NCI-H1694 (cell line): Measurements from ENCODE around the gene KCNK10.

Experiments
- DNase-seq: peaks from one replicate; lab custom pipeline; 2025; lab: John Stamatoyannopoulos, UW

Gene KCNK10, protein sequence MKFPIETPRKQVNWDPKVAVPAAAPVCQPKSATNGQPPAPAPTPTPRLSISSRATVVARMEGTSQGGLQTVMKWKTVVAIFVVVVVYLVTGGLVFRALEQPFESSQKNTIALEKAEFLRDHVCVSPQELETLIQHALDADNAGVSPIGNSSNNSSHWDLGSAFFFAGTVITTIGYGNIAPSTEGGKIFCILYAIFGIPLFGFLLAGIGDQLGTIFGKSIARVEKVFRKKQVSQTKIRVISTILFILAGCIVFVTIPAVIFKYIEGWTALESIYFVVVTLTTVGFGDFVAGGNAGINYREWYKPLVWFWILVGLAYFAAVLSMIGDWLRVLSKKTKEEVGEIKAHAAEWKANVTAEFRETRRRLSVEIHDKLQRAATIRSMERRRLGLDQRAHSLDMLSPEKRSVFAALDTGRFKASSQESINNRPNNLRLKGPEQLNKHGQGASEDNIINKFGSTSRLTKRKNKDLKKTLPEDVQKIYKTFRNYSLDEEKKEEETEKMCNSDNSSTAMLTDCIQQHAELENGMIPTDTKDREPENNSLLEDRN

DNA sequence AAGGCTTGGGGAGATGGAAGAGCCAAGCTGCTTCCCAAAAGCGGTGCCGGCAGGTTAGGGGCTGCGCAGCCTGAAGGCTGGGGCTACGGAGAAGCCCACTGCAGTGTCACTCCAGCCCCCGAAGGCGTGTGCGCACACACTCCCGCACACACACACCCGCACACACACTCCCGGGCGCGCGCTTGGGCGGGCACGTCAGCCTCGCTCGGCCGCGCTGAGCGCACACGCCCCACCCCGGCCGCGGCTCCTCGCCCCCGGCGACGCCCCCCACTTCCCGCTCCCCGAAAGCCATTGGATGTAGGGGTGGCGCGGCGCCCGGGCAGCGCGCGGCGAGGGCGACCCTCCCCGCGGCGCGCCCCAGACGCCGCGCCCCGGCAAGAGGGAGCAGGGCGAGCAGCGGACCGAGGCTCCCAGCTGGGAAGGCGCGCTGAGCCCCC, at the start of gene KCNK10:
KCNK10 (minus strand) TSS at position 184 of the 437 bp plus-strand sequence. CDS start 471 bp downstream, outside the sequence.
- DNase-seq = no peak

- no peak for DNase-seq
Measured at GRCh38 chr14:88369496-88369895, 46.4 kb upstream of the KCNK10 start.

DNA sequence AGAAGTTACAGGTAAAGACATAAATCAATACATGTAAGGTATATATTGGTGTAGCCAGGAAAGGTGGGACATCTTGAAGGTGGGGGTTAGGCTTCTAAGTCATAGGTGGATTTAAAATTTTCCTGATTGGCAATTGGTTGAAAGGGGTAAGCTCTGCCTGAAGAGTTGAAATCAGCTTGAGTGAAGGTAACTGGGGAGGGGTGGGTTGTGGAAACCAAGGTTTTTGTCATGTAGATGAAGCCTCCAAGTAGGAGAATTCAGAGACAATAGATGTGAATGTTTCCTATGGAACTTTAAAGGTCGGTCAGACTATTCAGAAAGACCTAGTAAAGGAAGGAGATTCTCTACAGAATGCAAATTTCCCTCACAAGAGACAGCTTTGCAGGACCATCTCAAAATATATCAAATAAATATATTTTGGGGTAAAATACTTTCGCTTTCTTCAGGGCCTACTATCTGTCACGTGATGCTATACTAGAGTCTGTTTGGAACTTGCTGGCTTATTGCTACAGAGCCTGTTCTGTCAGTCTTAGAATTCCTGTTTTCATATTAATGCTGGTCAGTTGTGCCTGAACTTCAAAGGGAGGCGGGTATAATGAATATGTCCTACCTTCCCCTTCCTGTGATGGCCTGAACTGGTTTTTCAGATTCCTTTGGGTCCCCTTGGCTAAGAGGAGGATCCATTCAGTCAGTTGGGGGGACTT, 41.8 kb upstream of the KCNK10 start:
- no peak for DNase-seq

DNA sequence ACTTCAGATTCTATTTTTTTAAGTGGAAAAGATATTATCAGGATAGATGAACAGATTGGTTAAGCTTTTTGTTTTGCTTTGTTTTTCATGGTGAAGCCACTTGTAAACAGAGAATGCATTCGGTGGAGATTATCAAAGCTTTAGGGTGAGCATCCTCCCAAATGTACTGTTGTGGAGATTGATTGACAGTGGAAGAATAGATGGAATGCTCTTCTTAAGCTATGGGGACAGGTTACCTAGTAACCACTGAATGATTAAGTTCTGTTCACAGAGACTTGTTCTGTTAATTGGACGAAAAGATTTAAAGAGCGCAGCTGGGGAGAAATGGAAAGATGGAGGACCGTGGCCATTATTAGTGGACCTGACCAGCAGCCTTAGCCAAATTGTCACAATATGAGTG, 40.6 kb upstream of the KCNK10 start:
- no peak for DNase-seq

DNA sequence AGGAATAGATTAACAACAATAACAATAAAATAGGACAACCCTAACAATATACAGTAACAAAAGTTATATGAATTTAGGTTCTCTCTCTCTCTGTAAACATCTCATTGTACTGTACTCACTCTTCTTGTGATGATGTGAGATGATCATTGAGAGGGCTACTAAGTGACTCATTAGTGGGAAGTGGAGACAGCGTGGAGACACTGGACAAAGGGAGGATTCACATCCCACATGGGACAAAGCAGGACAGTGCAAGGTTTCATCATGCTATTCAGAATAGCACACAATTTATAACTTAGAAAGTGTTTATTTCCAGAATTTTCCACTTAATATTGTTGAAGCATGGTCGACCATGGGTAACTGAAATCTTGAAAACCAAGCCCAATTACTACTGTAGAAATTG, 36.4 kb upstream of the KCNK10 start:
- DNase-seq = no peak

GRCh38 chr14:88354358-88354757, 31.3 kb upstream of the KCNK10 start:
- DNase-seq = no peak

DNA sequence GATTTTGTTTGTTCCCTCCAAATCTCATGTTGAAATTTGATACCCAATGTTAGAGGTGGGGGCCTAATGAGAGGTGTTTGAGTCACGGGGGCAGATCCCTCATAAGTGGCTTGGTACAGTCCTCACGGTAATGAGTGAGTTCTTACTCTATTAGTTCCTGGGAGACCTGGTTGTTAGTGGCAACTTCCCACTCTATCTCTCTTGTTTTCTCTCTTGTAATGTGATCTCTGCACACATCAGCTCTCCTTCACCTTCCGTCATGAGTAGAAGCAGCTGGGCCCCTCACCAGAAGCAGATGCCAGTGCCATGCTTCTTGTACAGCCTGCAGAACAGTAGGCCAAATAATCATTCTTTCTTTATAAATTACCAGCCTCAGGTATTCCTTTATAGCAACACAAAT, 29.6 kb upstream of the KCNK10 start:
- DNase-seq = no peak

- no peak for DNase-seq
Measured at GRCh38 chr14:88351966-88352691, 29.1 kb upstream of the KCNK10 start.

GRCh38 chr14:88348546-88348945, 25.5 kb upstream of the KCNK10 start:
- DNase-seq = no peak

DNA sequence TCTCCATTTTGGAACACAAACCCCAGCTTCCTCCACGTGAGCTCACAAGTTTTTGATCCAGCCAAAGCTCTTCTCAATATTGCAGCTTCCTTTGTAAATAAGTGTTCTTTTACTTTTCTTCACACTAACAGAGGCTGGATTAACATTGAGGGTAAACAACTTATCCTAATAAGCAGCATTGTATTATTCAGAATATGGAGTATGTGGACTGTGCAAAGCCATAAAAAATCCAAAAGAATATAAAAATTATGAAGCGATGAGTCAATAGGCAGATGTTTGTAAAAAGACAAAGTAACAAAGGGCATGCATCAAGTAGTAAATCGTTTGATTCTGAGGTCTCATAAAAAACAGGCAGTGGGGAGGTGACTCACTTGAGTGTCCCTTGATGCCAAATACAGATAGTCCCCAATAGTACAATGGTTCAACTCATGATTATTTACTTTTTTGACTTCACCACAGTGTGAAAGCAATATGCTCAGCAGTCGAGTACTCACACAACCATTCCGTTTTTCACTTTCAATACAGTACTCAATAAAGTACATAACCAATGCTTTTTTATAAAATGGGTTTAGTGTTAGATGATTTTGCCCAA, 23.1 kb upstream of the KCNK10 start:
- DNase-seq = no peak

DNA sequence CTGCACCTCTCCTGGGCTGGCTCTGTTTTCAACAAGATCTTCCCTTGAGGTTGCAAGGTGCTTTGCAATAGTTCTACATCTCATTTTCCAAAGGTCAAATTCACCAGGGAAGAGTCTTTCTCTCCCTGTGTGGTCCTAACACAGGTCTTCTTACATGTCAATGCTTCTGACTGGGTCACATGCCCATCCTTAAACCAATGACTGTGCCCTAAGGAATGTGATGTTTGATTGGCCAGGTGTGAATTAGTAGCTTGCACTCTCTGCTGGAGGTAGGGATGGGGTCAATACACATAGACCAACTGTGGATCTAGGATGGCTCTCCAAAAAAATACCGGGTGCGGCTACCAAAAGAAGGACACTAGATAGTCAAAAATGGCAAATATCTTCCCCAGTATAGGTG, 19.9 kb upstream of the KCNK10 start:
- no peak for DNase-seq

DNA sequence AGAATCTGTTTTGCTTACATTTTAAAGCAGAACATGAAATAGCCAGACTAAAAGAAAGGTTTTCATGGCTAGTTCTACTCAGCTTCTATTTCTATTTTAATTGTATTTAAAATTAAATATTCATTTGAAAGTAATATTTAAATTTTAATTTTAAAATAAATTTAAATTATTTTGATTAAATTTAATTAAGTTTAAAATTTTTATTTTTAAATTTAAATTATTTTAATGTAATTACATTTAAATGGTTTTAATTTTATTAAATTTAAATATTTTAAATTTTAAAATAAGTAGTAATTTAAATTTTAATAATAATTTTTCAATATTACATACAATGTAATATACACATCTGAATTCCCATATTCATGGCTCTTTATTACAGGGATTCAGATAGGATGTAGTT, 17.3 kb upstream of the KCNK10 start:
- no peak for DNase-seq

GRCh38 chr14:88333036-88333435, 10.0 kb upstream of the KCNK10 start:
- DNase-seq = no peak

DNA sequence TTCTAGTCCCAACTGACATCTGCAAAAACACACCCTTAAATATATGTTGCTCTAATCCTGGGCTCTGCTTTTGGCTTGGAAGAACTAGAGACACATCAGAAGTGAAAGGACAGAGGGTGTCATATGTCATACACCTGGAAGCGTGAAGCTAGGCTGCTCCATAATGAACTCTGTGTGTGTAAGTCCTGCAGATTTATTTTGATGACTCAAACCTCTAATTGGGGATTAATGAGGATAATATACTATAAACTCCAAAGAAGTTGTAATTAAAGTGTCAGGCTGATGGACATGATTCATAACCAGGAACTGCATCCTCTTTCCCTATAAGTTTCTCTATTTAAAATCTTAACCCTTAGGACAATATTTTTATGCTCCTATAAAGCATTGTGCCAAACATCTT, 4.4 kb upstream of the KCNK10 start:
- DNase-seq = no peak

GRCh38 chr14:88326352-88327103, 3.5 kb upstream of the KCNK10 start:
- DNase-seq = no peak

GRCh38 chr14:88325883-88326282, 2.8 kb upstream of the KCNK10 start:
- DNase-seq = no peak

- DNase-seq = no peak
Measured at GRCh38 chr14:88324930-88325329, 1.9 kb upstream of the KCNK10 start.

DNA sequence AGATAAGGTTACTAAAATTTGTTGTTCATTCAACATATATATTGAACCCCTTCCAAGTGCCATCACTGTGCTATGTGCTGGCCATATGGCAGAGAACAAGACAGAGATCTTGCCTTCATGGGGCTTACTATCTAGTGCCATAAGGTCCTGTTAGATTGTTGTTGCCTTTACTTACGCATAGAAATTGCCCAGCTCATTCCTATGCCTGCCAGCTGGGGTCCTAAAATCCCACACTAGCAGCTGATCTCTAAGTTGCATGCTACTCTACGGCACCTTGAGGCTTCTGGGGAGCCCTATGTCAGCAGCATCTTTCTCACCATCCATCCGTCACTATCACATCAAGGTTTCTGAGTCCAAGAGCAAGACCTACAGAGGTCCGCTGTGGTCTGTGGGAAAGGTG, 1.4 kb upstream of the KCNK10 start:
- no peak for DNase-seq

DNA sequence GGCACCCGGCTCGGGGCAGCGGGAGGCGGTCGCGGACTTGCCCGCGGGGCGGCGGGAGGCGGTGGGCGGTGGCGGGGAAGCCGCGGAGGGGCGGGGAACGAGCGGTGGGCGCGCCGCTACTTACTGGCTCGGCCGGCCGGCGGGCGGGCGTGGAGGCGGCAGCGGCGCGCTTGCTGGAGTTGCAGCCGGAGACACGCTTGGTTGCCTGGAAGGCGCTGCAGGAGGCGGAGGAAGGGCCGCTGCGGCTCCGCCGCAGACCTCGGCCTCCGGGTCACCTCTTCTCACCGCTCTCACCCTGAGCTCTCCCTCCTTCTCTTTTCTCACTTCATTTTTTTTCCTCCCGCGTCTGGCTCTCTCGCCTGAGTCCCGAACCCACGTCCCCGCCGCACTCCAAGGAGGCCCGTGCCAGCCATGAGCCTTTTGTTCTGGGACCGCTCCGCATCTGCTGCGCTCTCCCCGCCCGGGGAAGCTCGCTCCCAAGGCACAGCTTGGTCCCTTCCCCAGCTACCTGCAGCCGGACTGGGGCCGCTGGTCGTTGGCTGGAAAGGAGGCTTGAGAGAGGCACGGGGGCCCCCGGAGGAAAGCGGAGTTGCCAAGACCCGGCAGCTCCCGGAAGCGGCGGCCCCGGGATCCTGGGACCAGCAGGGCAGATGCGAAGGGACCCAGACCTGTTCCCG, 592 bp upstream of the KCNK10 start:
- DNase-seq = peak; percentile 30

GRCh38 chr14:88322504-88323085, 474 bp downstream of the KCNK10 start:
- DNase-seq = no peak
